HepG2 (cell line): ENCODE measurements around the gene CPSF7. TPM values are rescaled to one million over a fixed set of nuclear protein-coding genes. Genes with fewer than 3 reads are reported as not detected.

Experiments used
- ATAC-seq: fragments of 200-7000 bp; cut with Tn5 transposase; 3 replicates; pipeline ENCODE4 v1.9.1; 2020; ENCODE audit warnings: mild to moderate bottlenecking, moderate library complexity
- BruUV-seq: library from RNA; stranded (reverse); fragments of 400-500 nt; replicated peaks from 2 replicates; lab custom pipeline; 2021; lab: Mats Ljungman, UMichigan
- CTCF ChIA-PET: fragments of 300-600 bp; formaldehyde crosslinking; extraction: SDS; loops from one replicate; lab custom pipeline; 2021; ENCODE audit warnings: low total read pairs, inconsistent platforms, low intra/inter-chr PET ratio; lab: Yijun Ruan, JAX
- POLR2A ChIA-PET: fragments of 350-600 bp; sonication (Branson Sonifier 250); formaldehyde crosslinking; loops from one replicate; lab custom pipeline; 2020; ENCODE audit warnings: antibody characterized with exemption, inconsistent platforms; lab: Yijun Ruan, JAX
- DNase-seq: peaks from one replicate; pipeline ENCODE4 v3.0.0-alpha.2; 2015; ENCODE audit warnings: low spot score
- FAIRE-seq: peaks from 3 replicates; lab custom pipeline; 2011; peaks lifted over from hg19 to GRCh38; lab: Jason Lieb, UNC
- H2AFZ ChIP-seq: one replicate; pipeline ENCODE4 v1.6.1; 2011; ENCODE audit warnings: low read length, inconsistent platforms
- H3K27ac ChIP-seq: fragments of 300-600 bp; 3 replicates; pipeline ENCODE4 v1.8.0; 2011; ENCODE audit warnings: mixed run types, mild to moderate bottlenecking, mixed read lengths, low read length, inconsistent platforms; ENCODE audit not compliant: insufficient read depth; ENCODE audit errors: extremely low read length
- H3K27me3 ChIP-seq, 2 experiments: fragments of 200-600 bp in 1 of 2; 2 replicates in 1 of 2; 3 replicates in 1 of 2; pipeline versions ENCODE4 v1.6.0 to v1.8.0; 2011; ENCODE audit warnings: low read length in 2 of 2, mild to moderate bottlenecking in 2 of 2, moderate library complexity in 2 of 2, inconsistent platforms in 1 of 2; ENCODE audit not compliant: insufficient read depth in 2 of 2, control insufficient read depth in 1 of 2
- H3K36me3 ChIP-seq, 2 experiments: fragments of 200-600 bp in 1 of 2; replicated peaks in 1 of 2; 2 replicates in 1 of 2; 3 replicates in 1 of 2; pipeline versions ENCODE4 v1.5.1 to v1.8.0; 2011; ENCODE audit warnings: low read length in 2 of 2, inconsistent platforms in 1 of 2; ENCODE audit not compliant: insufficient read depth in 2 of 2, control insufficient read depth in 1 of 2
- H3K4me1 ChIP-seq: 2 replicates; pipeline ENCODE4 v1.5.1; 2012; ENCODE audit warnings: low read length, inconsistent platforms; ENCODE audit not compliant: insufficient read depth
- H3K4me2 ChIP-seq: 2 replicates; pipeline ENCODE4 v1.6.0; 2011; ENCODE audit warnings: low read depth, low read length, inconsistent platforms
- H3K4me3 ChIP-seq, 3 experiments: fragments of 200-600 bp in 1 of 3; sonication (generic), shearing (Covaris generic) in 1 of 3; replicated peaks in 1 of 3; 2 replicates each; pipeline ENCODE4 v1.5.1; 2011 to 2016; ENCODE audit warnings: low read length in 3 of 3, inconsistent platforms in 2 of 3, low read depth in 2 of 3, mild to moderate bottlenecking in 2 of 3, control low read depth in 1 of 3, mixed read lengths in 1 of 3; ENCODE audit not compliant: insufficient read depth in 1 of 3
- H3K79me2 ChIP-seq: one replicate; pipeline ENCODE4 v1.6.1; 2011; ENCODE audit warnings: low read length, inconsistent platforms; ENCODE audit not compliant: insufficient read depth
- H3K9ac ChIP-seq: 2 replicates; pipeline ENCODE4 v1.6.0; 2011; ENCODE audit warnings: mild to moderate bottlenecking, low read depth, low read length, inconsistent platforms; ENCODE audit not compliant: insufficient read depth
- H3K9me3 ChIP-seq: 2 replicates; pipeline ENCODE4 v1.5.1; 2012; ENCODE audit warnings: mild to moderate bottlenecking, low read length
- H4K20me1 ChIP-seq: 2 replicates; pipeline ENCODE4 v1.6.0; 2011; ENCODE audit warnings: inconsistent platforms, mild to moderate bottlenecking, low read length, moderate library complexity; ENCODE audit not compliant: insufficient read depth
- ARNTL ChIP-seq: sonication (generic); formaldehyde crosslinking; IDR thresholded peaks from 2 replicates; pipeline ENCODE4 v1.4.0; 2020; ENCODE audit warnings: mild to moderate bottlenecking, missing genetic modification reagents
- CCDC6 ChIP-seq: sonication (generic); formaldehyde crosslinking; IDR thresholded peaks from 2 replicates; pipeline ENCODE4 v1.8.1; 2022; ENCODE audit warnings: mild to moderate bottlenecking, missing genetic modification reagents, moderate library complexity
- CHD4 ChIP-seq: fragments of 200-600 bp; sonication (generic); IDR thresholded peaks from 2 replicates; pipeline ENCODE4 v1.7.0; 2017; ENCODE audit warnings: mild to moderate bottlenecking, low read length, borderline replicate concordance
- PBX3 ChIP-seq: sonication (generic); formaldehyde crosslinking; IDR thresholded peaks from 2 replicates; pipeline ENCODE4 v1.8.1; 2023; ENCODE audit warnings: missing genetic modification reagents, inconsistent platforms, borderline replicate concordance
- SMYD3 ChIP-seq: sonication (generic); formaldehyde crosslinking; IDR thresholded peaks from 2 replicates; pipeline ENCODE4 v1.8.1; 2023; ENCODE audit warnings: mild to moderate bottlenecking, missing genetic modification reagents
- TEAD2 ChIP-seq: sonication (generic); formaldehyde crosslinking; IDR thresholded peaks from 2 replicates; pipeline ENCODE4 v1.9.0; 2021; ENCODE audit warnings: missing genetic modification reagents
- THRA ChIP-seq: sonication (generic); formaldehyde crosslinking; IDR thresholded peaks from 2 replicates; pipeline ENCODE4 v1.4.0; 2020; ENCODE audit warnings: missing genetic modification reagents, borderline replicate concordance
- ZNF343 ChIP-seq: sonication (generic); formaldehyde crosslinking; IDR thresholded peaks from 2 replicates; pipeline ENCODE4 v1.4.0; 2020; ENCODE audit warnings: mild to moderate bottlenecking, missing genetic modification reagents
- ZNF790 ChIP-seq: sonication (generic); formaldehyde crosslinking; IDR thresholded peaks from 2 replicates; pipeline ENCODE4 v1.8.0; 2022; ENCODE audit warnings: missing genetic modification reagents, mild to moderate bottlenecking, borderline replicate concordance
- WGBS: methylation state at CpG from one replicate; pipeline ENCODE4 v1.1.6; 2017; ENCODE audit warnings: low lambda C conversion rate; 5-methylcytosine and 5-hydroxymethylcytosine counted together
- in situ Hi-C: cut with HindIII; loops from 2 replicates; pipeline ENCODE4 v1.10.0; 2017; ENCODE audit warnings: low pct_unique_long_range_greater_than_20kb; ENCODE audit not compliant: extremely low pct_ligation_motif_present
- intact Hi-C: fragments of 100-400 bp; cut with micrococcal nuclease; formaldehyde crosslinking; loops from one replicate; pipeline ENCODE4 v1.10.0; 2022; ENCODE audit not compliant: unreplicated experiment
- polyA plus RNA-seq, 8 experiments: library from polyadenylated mRNA; depleted of rRNA in 3 of 8; stranded (reverse) in 7 of 8; unstranded in 1 of 8; fragments of >200 nt; fragmentation: Illumina TruSeq in 4 of 8; extraction: Trizol in 4 of 8; gene quantifications; 2 replicates each; pipeline versions ENCODE4 v1.2.1 to v1.2.3, GENCODE V29; 2011 to 2016; ENCODE audit warnings: low read depth in 4 of 8, missing spikeins in 1 of 8, mixed read lengths in 1 of 8; ENCODE audit not compliant: insufficient read depth in 1 of 8
- total RNA-seq, 5 experiments: library from RNA; depleted of rRNA; stranded (reverse); fragments of >200 nt; fragmentation: Illumina TruSeq; extraction: Trizol; gene quantifications; 2 replicates each; pipeline ENCODE4 v1.2.3, GENCODE V29; 2016; ENCODE audit warnings: low read depth in 1 of 5

CPSF7 gene
- total and polyA plus RNA-seq, 2 of the 13 experiments (the other 11 are each of a cell fraction or from before 2014, with no cell fraction given): 34.1 to 36.8 TPM

- TF ChIP-seq PBX3 (CRISPR knock-in tag): no peak
- no peak for TF ChIP-seq ZNF790 (CRISPR knock-in tag)
- no peak for TF ChIP-seq SMYD3 (CRISPR knock-in tag)
- no peak for TF ChIP-seq TEAD2 (CRISPR knock-in tag)
- no peak for TF ChIP-seq ARNTL (CRISPR knock-in tag)
Observed at GRCh38 chr11:61358566-61358965, 71.2 kb downstream of the CPSF7 start (continued).

GRCh38 chr11:61357894-61358239 lies 71.9 kb downstream of the CPSF7 start:
- no TSS peak for BruUV-seq
- Histone ChIP-seq H3K36me3 (peaks cover 0 to 2% of the 10 kb centered on the region in 2 experiments; a peak in 2 of 5 replicates), H3K79me2 (peaks cover 6% of the 10 kb centered on the region), H3K27ac (no peak overlapping the region), H3K4me3 (no peak overlapping the region), H2AFZ (no peak overlapping the region), H4K20me1 (no peaks in the 10 kb centered on the region), H3K4me1 (peaks cover 27% of the 10 kb centered on the region), H3K9ac (no peak overlapping the region), H3K9me3 (no peaks in the 10 kb centered on the region), H3K4me2 (no peak overlapping the region), H3K27me3 (no peaks in the 10 kb centered on the region; a peak in 1 of 5 replicates)
- TF ChIP-seq CHD4: no peak
- TF ChIP-seq CCDC6 (CRISPR knock-in tag): no peak
- no peak for TF ChIP-seq THRA (CRISPR knock-in tag)
- no peak for TF ChIP-seq ZNF343
- in situ Hi-C loops (no loop called here), intact Hi-C loops (no loop called here)
- DNase-seq: no peak
- FAIRE-seq: no peak
- ChIA-PET POLR2A (interaction anchor here (1.0 to 9.9 kb wide), 5 partner anchors 9 to 72 kb away, joined by 3 to 146 read pairs (median 3); partner anchors contain the start of genes CPSF7, DDB1, SDHAF2 and TKFC), CTCF (no interaction called here)
- no peak for ATAC-seq
- 97% methylated on average over 6 of the region's 6 CpGs for WGBS
